ENCODE measurements around the gene ARHGAP19. TPM values are rescaled to one million over a fixed set of nuclear protein-coding genes. Genes with fewer than 3 reads are reported as not detected.

Gene ARHGAP19
- total RNA-seq, 1 experiment from 2014 or later = 33.2 TPM

DNA sequence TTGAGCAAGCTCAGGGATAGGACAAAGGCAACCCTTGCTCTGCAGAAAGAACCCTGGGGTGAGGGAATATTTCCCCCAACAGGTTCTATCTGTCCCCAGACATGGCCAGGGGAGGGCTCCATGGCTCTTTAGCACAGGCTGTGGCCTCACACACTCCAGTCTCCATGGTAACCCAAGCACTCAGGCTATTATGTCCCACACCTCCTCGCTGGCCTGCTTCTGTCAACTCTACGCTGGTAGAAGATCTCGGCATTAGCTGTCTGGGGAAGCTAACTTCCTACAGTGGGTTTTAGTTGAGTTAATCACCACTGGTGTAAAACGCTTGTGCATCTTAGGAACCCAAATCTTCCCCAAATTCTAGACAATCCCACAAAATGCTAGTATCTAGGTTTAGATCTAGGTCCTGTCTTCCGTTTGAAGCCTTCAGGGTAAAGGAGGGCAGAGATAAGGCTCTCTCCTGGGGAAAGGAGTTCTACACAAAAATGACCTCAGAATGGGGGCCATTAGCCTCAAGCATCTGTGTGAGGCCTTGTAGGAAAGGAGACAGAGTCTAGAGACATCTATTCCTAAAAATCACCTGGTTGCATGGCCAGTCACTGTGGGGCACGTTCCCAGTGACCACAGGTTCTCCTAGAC lies 70.0 kb downstream of the ARHGAP19 start:
- Histone ChIP-seq H4K20me1 (ENCODE audit: control insufficient read depth, insufficient read depth, insufficient read length) (no peaks in the 10 kb centered on the region), H3K79me2 (ENCODE audit: insufficient read depth, low read length) (no peaks in the 10 kb centered on the region), H4K8ac (replicated peaks; ENCODE audit: insufficient read length, low read depth, low read length) (no peak overlapping the region), H3K23me2 (ENCODE audit: insufficient read length, low read depth, low read length, poor library complexity, severe bottlenecking) (no peaks in the 10 kb centered on the region), H2BK120ac (ENCODE audit: low read depth, low read length, poor library complexity, severe bottlenecking) (no peak overlapping the region), H4K91ac (ENCODE audit: insufficient read length, low read depth, low read length) (no peak overlapping the region), H3K79me1 (ENCODE audit: insufficient read depth, low read depth, low read length, poor library complexity, severe bottlenecking) (no peaks in the 10 kb centered on the region), H2AK5ac (ENCODE audit: insufficient read length, low read length) (no peak overlapping the region), H2BK12ac (ENCODE audit: insufficient read length, low read depth, low read length) (no peak overlapping the region), H3K4me2 (ENCODE audit: insufficient read depth, insufficient read length, low read length) (no peak overlapping the region), H3K56ac (ENCODE audit: insufficient read length, low read depth, low read length) (no peak overlapping the region), H3K4me1 (ENCODE audit: insufficient read depth, low read length) (0 out of 2 replicates have a peak, but pooled peaks cover 4% of the 10 kb centered on the region), H3K9ac (ENCODE audit: extremely low read depth, insufficient read length, low read length) (no peak overlapping the region), H2AFZ (ENCODE audit: low read length) (no peak overlapping the region), H2BK15ac (ENCODE audit: low read depth, low read length) (no peak overlapping the region), H3K27me3 (ENCODE audit: insufficient read depth, low read length) (no peaks in the 10 kb centered on the region), H3K4ac (ENCODE audit: low read depth, low read length) (no peak overlapping the region), H4K5ac (ENCODE audit: insufficient read length, low read depth, low read length) (no peak overlapping the region), H2BK5ac (ENCODE audit: insufficient read length, low read length) (no peak overlapping the region), H3T11ph (ENCODE audit: low read length) (no peak overlapping the region), H3K9me3 (ENCODE audit: control insufficient read depth, low read depth, low read length) (no peaks in the 10 kb centered on the region), H3K14ac (ENCODE audit: insufficient read depth, low read length) (no peak overlapping the region), H2BK20ac (ENCODE audit: low read depth, low read length, poor library complexity, severe bottlenecking) (no peak overlapping the region), H3K23ac (ENCODE audit: insufficient read length, low read depth, low read length) (no peak overlapping the region), H3K18ac (ENCODE audit: insufficient read length, low read depth, low read length) (no peak overlapping the region), H3K27ac (ENCODE audit: insufficient read length, low read depth, low read length) (no peak overlapping the region)
- Mint-ChIP-seq H3K27ac (peak overlapping the region in 2 of 3 experiments; percentile 40 to 45; a peak in 2 of 7 replicates), H3K36me3 (ENCODE audit: insufficient read depth in 1 of 3, low read depth in 3 of 3) (peaks cover 2 to 22% (median 20%) of the 10 kb centered on the region in 3 experiments; a peak in 6 of 7 replicates), H3K27me3 (ENCODE audit: low read depth) (no peaks in the 10 kb centered on the region), H3K4me1 (peaks cover 13 to 15% of the 10 kb centered on the region in 2 experiments), H3K4me3 (no peak overlapping the region), H3K9me3 (no peaks in the 10 kb centered on the region)
- WGBS (ENCODE audit: extremely low coverage, insufficient read length, low lambda C conversion rate) = no CpG with 5 or more reads among the region's 6 CpGs
- TF ChIP-seq, protein P1, sequence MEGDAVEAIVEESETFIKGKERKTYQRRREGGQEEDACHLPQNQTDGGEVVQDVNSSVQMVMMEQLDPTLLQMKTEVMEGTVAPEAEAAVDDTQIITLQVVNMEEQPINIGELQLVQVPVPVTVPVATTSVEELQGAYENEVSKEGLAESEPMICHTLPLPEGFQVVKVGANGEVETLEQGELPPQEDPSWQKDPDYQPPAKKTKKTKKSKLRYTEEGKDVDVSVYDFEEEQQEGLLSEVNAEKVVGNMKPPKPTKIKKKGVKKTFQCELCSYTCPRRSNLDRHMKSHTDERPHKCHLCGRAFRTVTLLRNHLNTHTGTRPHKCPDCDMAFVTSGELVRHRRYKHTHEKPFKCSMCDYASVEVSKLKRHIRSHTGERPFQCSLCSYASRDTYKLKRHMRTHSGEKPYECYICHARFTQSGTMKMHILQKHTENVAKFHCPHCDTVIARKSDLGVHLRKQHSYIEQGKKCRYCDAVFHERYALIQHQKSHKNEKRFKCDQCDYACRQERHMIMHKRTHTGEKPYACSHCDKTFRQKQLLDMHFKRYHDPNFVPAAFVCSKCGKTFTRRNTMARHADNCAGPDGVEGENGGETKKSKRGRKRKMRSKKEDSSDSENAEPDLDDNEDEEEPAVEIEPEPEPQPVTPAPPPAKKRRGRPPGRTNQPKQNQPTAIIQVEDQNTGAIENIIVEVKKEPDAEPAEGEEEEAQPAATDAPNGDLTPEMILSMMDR (conservative IDR thresholded peaks at IDR 0.05) = peak; percentile 28; the same call in 1 of the 3 replicates
- peak; percentile 71 for DNase-seq
